Astrocyte (in vitro differentiated cells and primary cell): Measurements from ENCODE around the gene DAZAP1.

Source experiments
- CTCF ChIP-seq: IDR thresholded peaks from 2 replicates; pipeline ENCODE4 v1.5.1; 2011; ENCODE audit warnings: low read depth, mild to moderate bottlenecking, inconsistent platforms, low read length, moderate library complexity; ENCODE audit not compliant: insufficient read depth
- EZH2 ChIP-seq: IDR thresholded peaks from 2 replicates; pipeline ENCODE4 v1.6.1; 2012; ENCODE audit warnings: mild to moderate bottlenecking, low read length, inconsistent platforms; ENCODE audit not compliant: insufficient read depth

- TF ChIP-seq CTCF: no peak
- no peak for TF ChIP-seq EZH2
Measured at GRCh38 chr19:1481224-1481892, 74.0 kb downstream of the DAZAP1 start.
